Body of pancreas (tissue), 4 donors: Measurements from ENCODE around the gene IFT80.

Experiments used
- CTCF ChIP-seq, 7 experiments: fragments of 450-650 bp in 4 of 7; fragments of 200-600 bp in 3 of 7; sonication (generic) in 3 of 7; IDR thresholded peaks; one replicate each; pipeline ENCODE4 v1.5.1; 2016 to 2019; ENCODE audit warnings: antibody characterized with exemption in 7 of 7
- POLR2A ChIP-seq, 3 donors: fragments of 450-650 bp; IDR thresholded peaks; one replicate each; pipeline ENCODE4 v1.6.1; 2016; ENCODE audit warnings: antibody characterized with exemption in 3 of 3, mild to moderate bottlenecking in 2 of 3

DNA sequence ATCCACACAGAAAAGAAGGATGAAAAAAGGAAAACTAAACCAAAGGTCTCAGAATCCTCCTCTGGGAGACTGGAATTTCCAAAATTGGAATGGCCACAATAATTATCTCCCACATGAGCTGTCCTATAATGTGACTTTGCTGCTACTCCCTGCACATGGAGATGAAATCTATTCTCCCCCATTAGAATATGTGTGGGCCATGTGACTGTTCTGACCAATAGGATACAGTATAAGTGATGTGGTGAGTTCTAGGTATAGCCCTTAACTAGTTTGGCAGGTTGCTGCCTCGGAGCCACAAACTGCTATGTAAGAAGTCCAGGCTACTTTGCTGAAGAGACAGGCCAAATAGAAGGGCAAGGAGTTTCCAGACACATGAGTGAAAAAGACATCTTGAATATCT, 45.4 kb upstream of the IFT80 start:
- TF ChIP-seq CTCF (IDR thresholded peaks at IDR 0.05) (no peak), POLR2A (IDR thresholded peaks at IDR 0.05) (no peak)
